ENCODE data around the gene NDUFA13. TPM values are rescaled to one million over a fixed set of nuclear protein-coding genes. Genes with fewer than 3 reads are reported as not detected.
A peak's percentile ranks its signal among the peaks of the same experiment; 100 is the strongest.

NDUFA13 gene
- total and polyA plus RNA-seq, 8 donors: 24.5 to 367 (median 143) TPM

- intact Hi-C loops (cut with DNase I; ENCODE audit: low total_unique reads): loop anchor here (5.0 to 10.0 kb wide), 2 partner anchors 108 to 420 kb away; partner anchors contain the start of gene GMIP
- DNase-seq: no peak
- TF ChIP-seq POLR2AphosphoS5 (IDR thresholded peaks at IDR 0.05): no peak
- TF ChIP-seq POLR2A (IDR thresholded peaks at IDR 0.05): no peak
- TF ChIP-seq EP300 (IDR thresholded peaks at IDR 0.05): no peak
- TF ChIP-seq, protein P1, sequence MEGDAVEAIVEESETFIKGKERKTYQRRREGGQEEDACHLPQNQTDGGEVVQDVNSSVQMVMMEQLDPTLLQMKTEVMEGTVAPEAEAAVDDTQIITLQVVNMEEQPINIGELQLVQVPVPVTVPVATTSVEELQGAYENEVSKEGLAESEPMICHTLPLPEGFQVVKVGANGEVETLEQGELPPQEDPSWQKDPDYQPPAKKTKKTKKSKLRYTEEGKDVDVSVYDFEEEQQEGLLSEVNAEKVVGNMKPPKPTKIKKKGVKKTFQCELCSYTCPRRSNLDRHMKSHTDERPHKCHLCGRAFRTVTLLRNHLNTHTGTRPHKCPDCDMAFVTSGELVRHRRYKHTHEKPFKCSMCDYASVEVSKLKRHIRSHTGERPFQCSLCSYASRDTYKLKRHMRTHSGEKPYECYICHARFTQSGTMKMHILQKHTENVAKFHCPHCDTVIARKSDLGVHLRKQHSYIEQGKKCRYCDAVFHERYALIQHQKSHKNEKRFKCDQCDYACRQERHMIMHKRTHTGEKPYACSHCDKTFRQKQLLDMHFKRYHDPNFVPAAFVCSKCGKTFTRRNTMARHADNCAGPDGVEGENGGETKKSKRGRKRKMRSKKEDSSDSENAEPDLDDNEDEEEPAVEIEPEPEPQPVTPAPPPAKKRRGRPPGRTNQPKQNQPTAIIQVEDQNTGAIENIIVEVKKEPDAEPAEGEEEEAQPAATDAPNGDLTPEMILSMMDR (IDR thresholded peaks at IDR 0.05): no peak
- H3K27ac ChIP-seq: no peak overlapping the region
- no peak overlapping the region for H3K4me3 ChIP-seq
- WGBS, 5 donors: 53 to 69% (median 62%) methylated on average over 15 to 27 of the region's 27 CpGs
- no peaks in the 10 kb centered on the region for H3K9me3 ChIP-seq
- H3K36me3 ChIP-seq: peaks cover 0 to 6% (median 4%) of the 10 kb centered on the region in 4 donors
- peaks cover 10 to 33% (median 31%) of the 10 kb centered on the region in 4 donors for H3K4me1 ChIP-seq
- H3K27me3 ChIP-seq: peaks cover 0 to 40% (median 28%) of the 10 kb centered on the region in 3 donors
Measured at GRCh38 chr19:19534556-19535265, 18.7 kb downstream of the NDUFA13 start.

GRCh38 chr19:19535311-19536191 is 19.5 kb downstream of the NDUFA13 start:
- Histone ChIP-seq H3K9me3 (peaks cover 0 to 7% (median 0%) of the 10 kb centered on the region in 4 donors), H3K4me1 (peaks cover 16 to 41% (median 38%) of the 10 kb centered on the region in 4 donors), H3K4me3 (no peak overlapping the region), H3K27ac (no peak overlapping the region), H3K36me3 (peaks cover 0 to 6% (median 2%) of the 10 kb centered on the region in 4 donors), H3K27me3 (peaks cover 8 to 48% (median 37%) of the 10 kb centered on the region in 3 donors)
- TF ChIP-seq, protein P1 (IDR thresholded peaks at IDR 0.05): no peak
- no peak for TF ChIP-seq EP300 (IDR thresholded peaks at IDR 0.05)
- TF ChIP-seq POLR2AphosphoS5 (IDR thresholded peaks at IDR 0.05): no peak
- TF ChIP-seq POLR2A (IDR thresholded peaks at IDR 0.05): no peak
- no peak for DNase-seq
- intact Hi-C loops (cut with DNase I; ENCODE audit: low total_unique reads): loop anchor here (5.0 to 10.0 kb wide), 2 partner anchors 107 to 419 kb away; partner anchors contain the start of gene GMIP
- WGBS, 5 donors: 77 to 96% (median 84%) methylated on average over 18 to 34 of the region's 34 CpGs

DNA sequence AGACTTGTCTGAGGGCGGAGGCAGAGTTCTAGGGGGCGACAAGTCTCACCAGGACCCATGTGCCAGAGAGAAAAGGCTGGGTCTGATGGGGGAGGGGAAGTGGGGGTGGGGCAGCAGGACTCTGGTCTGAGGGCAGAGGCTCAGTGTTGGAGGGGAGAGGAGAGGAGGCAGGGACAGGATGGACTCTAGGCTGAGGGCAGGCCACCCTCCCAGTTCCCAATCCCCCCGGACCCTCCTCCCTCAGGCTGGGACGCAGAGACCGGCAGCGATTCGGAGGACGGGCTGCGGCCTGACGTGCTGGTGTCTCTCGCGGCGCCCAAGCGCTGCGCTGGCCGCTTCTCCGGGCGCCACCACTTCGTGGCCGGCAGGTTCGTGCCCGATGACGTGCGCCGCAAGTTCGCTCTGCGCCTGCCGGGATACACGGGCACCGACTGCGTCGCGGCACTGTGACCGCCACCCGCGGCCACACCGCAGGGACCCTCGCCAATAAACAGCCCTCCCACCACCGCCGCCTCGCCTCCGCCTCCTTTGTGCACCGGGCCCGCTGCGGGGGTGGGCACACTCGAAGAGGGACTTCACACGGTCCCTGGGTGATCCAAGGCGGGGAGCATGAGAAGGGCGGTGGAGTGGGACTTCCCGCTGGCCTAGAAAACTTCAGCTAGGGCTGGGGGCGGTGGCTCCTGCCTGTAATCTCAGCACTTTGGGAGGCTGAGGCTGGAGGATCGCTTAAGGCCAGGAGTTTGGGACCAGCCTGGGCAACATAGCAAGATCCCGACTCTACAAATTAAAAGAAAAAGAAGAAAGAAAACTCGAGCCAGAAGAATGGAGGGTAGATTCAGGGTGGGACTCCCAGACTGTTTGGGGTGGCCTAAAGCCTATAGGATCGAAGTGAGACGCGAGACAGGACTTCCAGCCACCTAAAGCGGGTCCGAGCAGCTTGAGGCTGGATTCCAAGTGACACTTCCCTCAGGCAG is 21.3 kb downstream of the NDUFA13 start:
- peaks cover 0 to 9% (median 0%) of the 10 kb centered on the region in 4 donors for H3K9me3 ChIP-seq
- H3K4me3 ChIP-seq: peak overlapping the region; percentile 7 to 43 (median 34)
- peaks cover 0 to 6% (median 2%) of the 10 kb centered on the region in 4 donors for H3K36me3 ChIP-seq
- H3K27ac ChIP-seq: no peak overlapping the region
- H3K27me3 ChIP-seq: peaks cover 16 to 66% (median 53%) of the 10 kb centered on the region in 3 donors
- intact Hi-C loops (cut with DNase I; ENCODE audit: low total_unique reads): loop anchor here (5.0 to 10.0 kb wide), 2 partner anchors 105 to 417 kb away; partner anchors contain the start of gene GMIP
- TF ChIP-seq, protein P1 (IDR thresholded peaks at IDR 0.05): no peak
- TF ChIP-seq POLR2AphosphoS5 (IDR thresholded peaks at IDR 0.05) (no peak), EP300 (IDR thresholded peaks at IDR 0.05) (no peak), POLR2A (IDR thresholded peaks at IDR 0.05) (no peak)
- peaks cover 24 to 50% (median 45%) of the 10 kb centered on the region in 4 donors for H3K4me1 ChIP-seq
- DNase-seq: peak in 1 of 2 donors; percentile 63
- WGBS, 5 donors: 20 to 34% (median 24%) methylated on average over 36 to 59 of the region's 59 CpGs
